Loucy (cell line): ENCODE data around the gene TMPRSS7.

Experiments
- H2AFZ ChIP-seq: fragments of 200-600 bp; sonication (generic); 2 replicates; pipeline ENCODE4 v1.6.0; 2016; ENCODE audit warnings: antibody characterized with exemption, mild to moderate bottlenecking, low read length, moderate library complexity
- H3F3A ChIP-seq: fragments of 200-600 bp; 2 replicates; pipeline ENCODE4 v1.6.0; 2016; ENCODE audit warnings: antibody characterized with exemption, low read depth, mild to moderate bottlenecking
- H3K27me3 ChIP-seq: fragments of 200-600 bp; sonication (generic); 2 replicates; pipeline ENCODE4 v1.6.1; 2014; ENCODE audit warnings: low read length, mild to moderate bottlenecking; ENCODE audit not compliant: insufficient read depth, poor library complexity, severe bottlenecking
- H3K36me3 ChIP-seq: fragments of 200-600 bp; sonication (generic); 2 replicates; pipeline ENCODE4 v1.6.1; 2016; ENCODE audit warnings: low read length; ENCODE audit not compliant: insufficient read depth
- H3K4me1 ChIP-seq: fragments of 200-600 bp; sonication (generic); 2 replicates; pipeline ENCODE4 v1.5.1; 2014; ENCODE audit warnings: low read length, mild to moderate bottlenecking; ENCODE audit not compliant: insufficient read depth, poor library complexity, severe bottlenecking
- H3K4me2 ChIP-seq: fragments of 200-600 bp; sonication (generic); 2 replicates; pipeline ENCODE4 v1.6.0; 2014; ENCODE audit warnings: antibody characterized with exemption, low read length, low read depth, mild to moderate bottlenecking; ENCODE audit not compliant: poor library complexity, severe bottlenecking
- H3K4me3 ChIP-seq: fragments of 200-600 bp; sonication (generic); 2 replicates; pipeline ENCODE4 v1.5.1; 2014; ENCODE audit warnings: low read length, mild to moderate bottlenecking, mixed read lengths; ENCODE audit not compliant: poor library complexity, severe bottlenecking
- H3K79me2 ChIP-seq: fragments of 200-600 bp; sonication (generic); 2 replicates; pipeline ENCODE4 v1.6.1; 2014; ENCODE audit warnings: low read length; ENCODE audit not compliant: insufficient read depth
- H3K9ac ChIP-seq: fragments of 200-600 bp; sonication (generic); 2 replicates; pipeline ENCODE4 v1.6.0; 2014; ENCODE audit warnings: mild to moderate bottlenecking, low read depth, low read length, moderate library complexity; ENCODE audit not compliant: poor library complexity, severe bottlenecking
- H3K9me2 ChIP-seq: fragments of 200-600 bp; sonication (generic); replicated peaks from 2 replicates; pipeline ENCODE4 v1.6.1; 2016; ENCODE audit warnings: low read depth, low read length, mixed read lengths
- H3K9me3 ChIP-seq: fragments of 200-600 bp; sonication (generic); 2 replicates; pipeline ENCODE4 v1.6.1; 2014; ENCODE audit warnings: mild to moderate bottlenecking, antibody characterized with exemption, low read length, low read depth; ENCODE audit not compliant: insufficient read depth
- H4K20me1 ChIP-seq: fragments of 200-600 bp; sonication (generic); 2 replicates; pipeline ENCODE4 v1.6.0; 2014; ENCODE audit warnings: antibody characterized with exemption, low read length, mild to moderate bottlenecking; ENCODE audit not compliant: insufficient read depth, poor library complexity, severe bottlenecking
- CTCF ChIP-seq: fragments of 200-600 bp; sonication (generic); conservative IDR thresholded peaks from 2 replicates; pipeline ENCODE4 v1.5.1; 2014; ENCODE audit warnings: mild to moderate bottlenecking, antibody characterized with exemption, low read length
- EZH2phosphoT487 ChIP-seq: fragments of 200-600 bp; IDR thresholded peaks from 2 replicates; pipeline ENCODE4 v1.6.1; 2018; ENCODE audit warnings: antibody characterized with exemption, mild to moderate bottlenecking, moderate library complexity, borderline replicate concordance

The TMPRSS7 gene

GRCh38 chr3:112126511-112126911, 92.0 kb downstream of the TMPRSS7 start:
- TF ChIP-seq CTCF (no peak), EZH2phosphoT487 (no peak)
- H3K27me3 ChIP-seq: no peaks in the 10 kb centered on the region
- H3K4me2 ChIP-seq: peak overlapping the region; percentile 67
- no peak overlapping the region for H2AFZ ChIP-seq
- peak overlapping the region; percentile 45 for H3K9ac ChIP-seq
- H3K36me3 ChIP-seq: no peaks in the 10 kb centered on the region
- peak overlapping the region; percentile 45 for H3K4me3 ChIP-seq
- H3K9me3 ChIP-seq: no peaks in the 10 kb centered on the region
- H3F3A ChIP-seq: no peaks in the 10 kb centered on the region
- no peaks in the 10 kb centered on the region for H3K9me2 ChIP-seq
- no peaks in the 10 kb centered on the region for H3K79me2 ChIP-seq
- no peaks in the 10 kb centered on the region for H4K20me1 ChIP-seq
- peaks cover 64% of the 10 kb centered on the region for H3K4me1 ChIP-seq

GRCh38 chr3:112127522-112128494, 93.3 kb downstream of the TMPRSS7 start:
- Histone ChIP-seq H3K4me3 (no peak overlapping the region), H3K4me1 (peaks cover 62% of the 10 kb centered on the region), H3K9me2 (no peaks in the 10 kb centered on the region), H2AFZ (no peak overlapping the region), H3K4me2 (peak overlapping the region; percentile 67), H4K20me1 (no peaks in the 10 kb centered on the region), H3K9me3 (no peaks in the 10 kb centered on the region), H3K27me3 (no peaks in the 10 kb centered on the region), H3K9ac (no peak overlapping the region), H3F3A (no peaks in the 10 kb centered on the region), H3K36me3 (no peaks in the 10 kb centered on the region), H3K79me2 (no peaks in the 10 kb centered on the region)
- TF ChIP-seq EZH2phosphoT487: no peak
- no peak for TF ChIP-seq CTCF

GRCh38 chr3:112128843-112129727, 94.5 kb downstream of the TMPRSS7 start:
- H3F3A ChIP-seq: no peaks in the 10 kb centered on the region
- no peak overlapping the region for H3K4me2 ChIP-seq
- no peak overlapping the region for H3K4me3 ChIP-seq
- no peaks in the 10 kb centered on the region for H3K79me2 ChIP-seq
- H2AFZ ChIP-seq: no peak overlapping the region
- TF ChIP-seq CTCF (no peak), EZH2phosphoT487 (no peak)
- H3K9me3 ChIP-seq: no peaks in the 10 kb centered on the region
- H4K20me1 ChIP-seq: no peaks in the 10 kb centered on the region
- H3K36me3 ChIP-seq: no peaks in the 10 kb centered on the region
- no peaks in the 10 kb centered on the region for H3K9me2 ChIP-seq
- H3K4me1 ChIP-seq: peaks cover 74% of the 10 kb centered on the region
- H3K27me3 ChIP-seq: no peaks in the 10 kb centered on the region
- no peak overlapping the region for H3K9ac ChIP-seq
